Astrocyte of the spinal cord (primary cell): Measurements from ENCODE around the gene SCNN1B.

Experiments
- DNase-seq: peaks from one replicate; pipeline ENCODE4 v3.0.0; 2011; ENCODE audit warnings: low read depth, low spot score
- H3K4me3 ChIP-seq: 2 replicates; pipeline ENCODE4 v1.5.1; 2011; ENCODE audit warnings: low read depth, mild to moderate bottlenecking, low read length, moderate library complexity
- CTCF ChIP-seq: IDR thresholded peaks from 2 replicates; pipeline ENCODE4 v1.5.1; 2012; ENCODE audit warnings: low read depth, mild to moderate bottlenecking, low read length, inconsistent platforms
- in situ Hi-C: cut with HindIII; loops from 2 replicates; pipeline ENCODE4 v1.10.0; 2017; ENCODE audit warnings: low sequenced_read_pairs

The SCNN1B gene

GRCh38 chr16:23324727-23325126 lies 22.6 kb downstream of the SCNN1B start:
- DNase-seq: no peak
- no peak for TF ChIP-seq CTCF
- in situ Hi-C loops: no loop called here
- no peak overlapping the region for H3K4me3 ChIP-seq

DNA sequence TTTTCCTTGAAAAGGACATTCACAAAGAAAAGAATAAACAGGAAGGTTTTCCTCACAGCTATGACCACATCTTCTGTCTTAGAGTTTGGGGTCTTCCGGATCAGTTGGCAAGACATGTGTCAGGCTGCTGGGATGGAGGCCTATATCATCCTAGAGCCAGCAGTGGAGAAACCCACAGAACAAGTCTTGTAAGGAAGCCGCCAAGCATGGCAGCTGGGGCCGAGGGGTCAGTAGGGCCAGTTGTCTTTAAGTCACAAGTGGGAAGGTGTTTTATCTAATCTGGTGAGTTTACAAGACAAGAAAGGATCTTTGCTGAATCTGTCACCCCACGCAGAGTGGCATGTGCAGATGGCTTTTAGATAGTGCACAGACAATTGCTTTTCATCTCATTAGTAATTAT lies 25.7 kb downstream of the SCNN1B start:
- no peak overlapping the region for H3K4me3 ChIP-seq
- no peak for TF ChIP-seq CTCF
- in situ Hi-C loops: no loop called here
- DNase-seq: no peak

DNA sequence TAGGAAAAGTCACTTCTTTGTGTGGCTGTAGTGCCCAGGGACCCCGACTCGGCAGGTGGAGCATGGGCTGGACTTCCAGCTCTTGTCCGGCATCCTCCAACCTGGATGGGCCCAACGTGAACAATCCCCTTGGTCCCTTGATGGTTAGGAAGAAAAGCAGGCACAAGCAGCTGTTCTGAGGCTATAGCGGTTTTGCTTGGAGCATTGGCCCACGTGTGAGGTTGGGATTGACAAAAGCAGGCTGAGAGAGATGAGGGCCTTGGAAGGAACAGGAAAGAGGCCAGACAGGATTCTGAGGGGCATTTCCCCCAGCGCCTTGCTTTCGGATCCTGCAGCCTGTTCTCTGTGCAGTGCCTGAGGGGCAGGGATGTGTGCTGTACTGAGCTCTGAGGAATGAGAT lies 28.1 kb downstream of the SCNN1B start:
- no peak for TF ChIP-seq CTCF
- DNase-seq: no peak
- in situ Hi-C loops: no loop called here
- no peak overlapping the region for H3K4me3 ChIP-seq

GRCh38 chr16:23330583-23331249 lies 28.6 kb downstream of the SCNN1B start:
- no peak overlapping the region for H3K4me3 ChIP-seq
- no peak for TF ChIP-seq CTCF
- no peak for DNase-seq
- in situ Hi-C loops: no loop called here

DNA sequence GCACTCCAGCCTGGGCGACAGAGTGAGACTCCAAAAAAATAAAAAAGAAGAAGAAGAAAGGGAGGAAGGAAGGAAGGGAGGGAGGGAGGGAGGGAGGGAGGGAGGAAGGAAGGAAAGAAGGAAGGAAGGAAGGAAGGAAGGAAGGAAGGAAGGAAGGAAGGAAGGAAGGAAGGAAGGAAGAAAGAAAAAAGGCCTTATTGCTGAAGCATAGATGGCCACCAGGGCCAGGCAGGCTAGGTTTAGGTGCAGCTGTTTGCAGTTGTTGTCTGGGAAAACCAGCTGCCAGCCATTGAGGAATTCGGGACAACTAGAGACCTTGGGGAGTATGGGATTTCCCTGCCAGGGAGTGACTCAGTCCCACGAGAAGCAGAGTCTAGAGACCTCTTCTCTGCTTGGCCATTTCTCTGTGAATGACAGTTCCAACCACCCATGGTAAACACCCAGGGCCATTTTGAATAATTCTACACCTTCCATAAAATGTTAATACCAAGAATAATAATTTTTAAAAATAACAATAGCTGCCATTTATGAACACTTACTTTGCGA lies 31.0 kb downstream of the SCNN1B start:
- no peak for DNase-seq
- in situ Hi-C loops: no loop called here
- TF ChIP-seq CTCF: no peak
- no peak overlapping the region for H3K4me3 ChIP-seq

GRCh38 chr16:23333831-23334456 lies 31.8 kb downstream of the SCNN1B start:
- no peak for DNase-seq
- TF ChIP-seq CTCF: no peak
- in situ Hi-C loops: no loop called here
- H3K4me3 ChIP-seq: no peak overlapping the region
